NCI-H82 treated with DMSO at 0.1 percent for 48 hours (cell line): ENCODE measurements around the gene MAPK1.
"Not testable (repeated sequence)": the region's sequence is repeated elsewhere in the genome, so short reads cannot be mapped to it uniquely, and the experiment has no call there.

Experiments
- DNase-seq: peaks from one replicate; lab custom pipeline; 2025; ENCODE audit not compliant: unreplicated experiment; lab: John Stamatoyannopoulos, UW

MAPK1 gene

GRCh38 chr22:21793716-21794115 is 73.7 kb downstream of the MAPK1 start:
- DNase-seq = not testable (repeated sequence)

DNA sequence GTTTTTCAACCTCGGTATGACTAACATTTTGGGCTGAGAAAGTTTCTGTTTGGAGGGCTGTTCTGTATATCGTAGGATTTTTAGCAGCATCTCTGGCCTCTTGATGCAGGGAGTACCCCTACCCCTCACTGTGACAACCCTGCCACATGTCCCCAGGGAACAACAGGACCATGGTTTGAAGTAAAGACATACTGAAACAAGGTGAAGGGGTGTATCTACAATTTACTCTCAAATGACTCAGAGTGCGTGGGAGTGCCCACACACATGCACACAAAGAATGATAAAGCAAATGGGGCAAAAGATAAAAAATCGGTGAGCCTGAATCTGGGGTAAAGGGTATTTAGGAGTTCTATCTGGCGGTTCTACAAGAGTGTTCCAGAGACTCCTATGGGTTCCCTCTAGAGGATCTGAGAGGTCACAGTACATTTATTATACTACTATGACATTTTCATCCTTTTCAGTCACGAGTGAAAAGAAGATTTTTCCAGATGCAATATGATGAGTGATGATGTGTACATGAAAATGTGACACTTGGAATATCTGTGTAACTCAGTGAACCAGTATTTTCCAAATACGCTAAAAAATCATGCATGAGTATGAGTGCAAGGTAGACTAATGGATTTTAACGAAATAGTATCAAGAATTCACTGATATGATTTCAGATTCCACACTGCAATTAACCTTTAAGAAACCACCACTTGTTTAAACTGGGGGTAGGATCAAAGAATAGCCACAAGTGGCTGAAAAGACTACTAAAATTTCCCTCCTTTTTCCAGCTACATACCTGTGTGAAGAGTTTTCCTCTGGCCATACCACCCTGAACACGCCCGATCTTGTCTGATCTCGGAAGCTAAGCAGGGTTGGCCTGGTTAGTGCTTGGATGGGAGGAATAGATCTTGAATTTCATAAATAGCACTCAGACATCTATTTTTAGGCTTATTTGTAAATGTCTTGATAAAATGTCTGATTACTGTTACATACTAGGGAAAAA is 75.5 kb downstream of the MAPK1 start:
- DNase-seq = no peak

DNA sequence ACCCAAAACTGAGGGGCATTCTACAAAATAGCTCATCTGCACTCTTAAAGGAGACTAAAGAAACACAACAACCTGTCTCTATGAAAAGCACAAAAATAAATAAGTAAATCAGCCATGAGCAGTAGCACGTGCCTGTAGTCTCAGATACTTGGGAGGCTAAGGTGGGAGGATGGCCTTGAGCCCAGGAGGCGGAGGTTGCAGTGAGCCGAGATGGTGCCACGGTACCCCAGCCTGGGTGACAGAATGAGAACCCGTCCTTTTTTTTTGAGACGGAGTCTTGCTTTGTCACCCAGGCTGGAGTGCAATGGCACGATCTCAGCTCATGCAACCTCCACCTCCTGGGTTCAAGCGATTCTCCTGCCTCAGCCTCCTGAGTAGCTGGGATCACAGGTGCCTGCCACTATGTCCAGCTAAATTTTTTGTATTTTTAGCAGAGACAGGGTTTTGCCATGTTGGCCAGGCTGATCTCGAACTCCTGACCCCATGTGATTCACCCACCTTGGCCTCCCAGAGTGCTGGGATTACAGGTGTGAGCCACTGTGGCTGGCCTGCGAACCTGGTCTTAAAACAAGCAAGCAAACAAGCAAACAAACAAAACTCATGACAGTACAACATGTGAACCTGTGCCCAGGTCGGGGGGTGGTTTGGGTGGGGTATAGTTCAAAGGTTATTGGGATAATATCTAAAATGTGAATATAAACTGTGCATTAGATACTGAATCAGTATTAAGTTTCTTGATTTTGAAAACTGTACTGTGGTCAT is 76.4 kb downstream of the MAPK1 start:
- DNase-seq = not testable (repeated sequence)

GRCh38 chr22:21790359-21790758 is 77.1 kb downstream of the MAPK1 start:
- no peak for DNase-seq

DNA sequence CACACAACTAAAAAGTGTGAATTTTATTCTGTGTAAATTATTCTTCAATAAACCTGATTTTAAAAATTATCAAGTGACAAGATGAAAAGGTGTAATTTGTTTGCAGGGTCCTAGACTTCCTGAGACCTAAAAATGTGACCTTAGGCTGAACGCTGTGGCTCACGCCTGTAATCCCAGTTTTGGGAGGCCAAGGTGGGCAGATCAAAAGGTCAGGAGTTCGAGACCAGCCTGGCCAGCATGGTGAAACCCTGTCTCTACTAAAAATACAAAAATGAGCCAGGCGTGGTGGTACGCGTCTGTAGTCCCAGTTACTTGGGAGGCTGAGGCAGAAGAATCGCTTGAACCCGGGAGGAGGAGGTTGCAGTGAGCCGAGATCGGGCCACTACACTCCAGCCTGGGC is 79.9 kb downstream of the MAPK1 start:
- DNase-seq = not testable (repeated sequence)

DNA sequence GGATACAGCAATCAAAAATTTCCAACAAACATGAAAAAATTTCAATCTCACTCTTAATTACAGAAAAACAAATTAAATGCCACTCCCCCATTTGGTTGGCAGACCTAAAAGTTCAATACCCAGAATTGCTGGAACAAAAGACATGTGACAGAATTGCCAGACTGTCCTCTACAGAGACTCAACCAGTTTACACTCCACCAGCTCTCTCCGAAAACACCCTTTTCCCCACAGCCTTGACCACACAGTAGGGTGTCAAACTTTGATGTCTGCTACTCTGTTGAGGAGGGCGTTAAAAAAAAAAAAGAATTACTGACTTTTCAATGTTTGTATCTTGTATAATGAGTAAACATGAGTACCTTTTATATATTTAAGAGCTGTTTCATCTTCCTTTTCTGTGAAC is 87.2 kb downstream of the MAPK1 start:
- no peak for DNase-seq

DNA sequence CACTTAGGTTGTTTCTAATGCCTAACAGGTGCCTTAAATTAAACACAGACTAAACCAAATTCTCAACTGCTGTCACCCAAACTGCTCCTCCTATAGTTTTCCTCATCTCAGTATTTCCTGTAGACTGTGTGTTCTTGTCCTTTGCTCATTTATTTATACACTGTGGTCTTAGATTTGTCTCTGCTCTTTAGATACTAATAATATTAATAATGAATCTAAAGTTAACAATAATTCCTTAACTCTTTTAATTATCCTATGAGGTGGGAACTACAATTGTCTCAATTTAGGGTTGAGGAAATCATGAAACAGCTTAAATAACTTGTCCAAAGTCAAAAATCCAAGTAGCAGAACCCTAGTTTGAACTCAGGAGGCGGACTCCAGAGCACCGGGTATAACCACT is 88.0 kb downstream of the MAPK1 start:
- no peak for DNase-seq

- DNase-seq = no peak
Measured at GRCh38 chr22:21778705-21779363, 88.6 kb downstream of the MAPK1 start.

- DNase-seq = no peak
Measured at GRCh38 chr22:21771631-21771976, 95.8 kb downstream of the MAPK1 start.

- DNase-seq = no peak
Measured at GRCh38 chr22:21768435-21768834, 99.0 kb downstream of the MAPK1 start.

DNA sequence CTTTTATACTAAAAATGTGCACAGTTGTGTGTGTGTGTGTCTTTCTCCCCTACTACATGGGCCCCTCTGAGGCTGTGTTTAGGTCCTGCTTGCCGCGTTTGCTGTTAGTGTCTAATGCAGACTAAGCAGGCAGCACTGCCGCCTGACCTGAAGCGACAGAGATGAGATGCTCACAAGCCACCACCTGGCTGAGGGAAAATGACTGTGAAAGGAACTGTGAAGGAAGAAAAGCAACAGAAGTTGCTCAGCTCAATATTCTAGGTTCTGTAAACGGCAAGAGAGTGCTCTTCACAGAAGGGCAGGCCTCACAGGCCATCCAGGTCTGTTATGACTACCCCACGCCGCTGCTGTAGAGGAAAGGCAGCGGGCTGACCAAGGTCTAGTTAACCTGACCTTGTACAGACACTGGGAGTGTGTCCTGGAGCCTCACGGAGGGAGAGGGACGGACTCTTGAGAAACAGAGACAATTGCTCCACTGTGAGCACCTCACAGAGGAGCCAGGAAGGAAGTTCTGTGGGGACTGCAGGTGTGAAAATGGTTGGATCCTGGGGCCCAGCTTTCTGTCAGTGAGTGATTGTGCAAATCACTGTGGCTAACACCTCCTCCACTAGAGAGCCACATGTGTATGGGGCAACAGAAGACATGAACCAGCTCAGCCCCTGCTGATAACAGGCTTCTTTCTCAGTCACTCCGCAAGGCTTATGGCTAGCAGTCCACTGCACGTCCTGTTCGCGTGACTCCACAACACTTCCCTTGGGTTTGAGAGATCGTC is 100.6 kb downstream of the MAPK1 start:
- DNase-seq = no peak

DNA sequence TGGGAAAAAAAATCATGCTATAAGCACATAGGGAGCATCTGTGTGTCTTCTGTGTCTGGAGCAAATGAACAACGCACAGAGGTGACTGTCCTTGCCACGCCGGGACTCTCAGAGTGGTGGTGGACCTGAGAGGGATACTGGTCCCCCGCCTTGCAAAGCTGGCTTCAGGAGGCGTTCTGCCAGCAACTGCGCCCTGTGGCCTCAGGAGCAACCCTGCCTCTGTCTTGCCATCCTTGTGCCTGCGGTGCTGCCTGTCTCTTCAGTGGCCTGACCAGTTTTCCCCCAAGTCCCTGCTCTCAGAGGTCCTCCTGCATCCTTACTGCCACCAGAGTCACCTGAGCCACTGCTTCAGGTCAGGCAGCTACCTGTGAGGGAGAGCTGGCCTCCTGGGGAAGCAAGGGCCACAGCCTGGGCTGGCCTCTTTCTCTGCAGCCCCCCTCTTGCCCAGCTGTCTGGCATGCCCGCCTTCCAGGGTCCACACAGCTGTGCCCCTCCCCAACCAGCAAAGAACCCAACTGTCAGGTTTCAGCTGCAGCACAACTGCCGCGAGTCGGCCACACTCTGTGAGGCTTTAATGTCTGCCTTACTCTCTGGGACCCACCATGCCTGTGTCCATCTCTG is 101.4 kb downstream of the MAPK1 start:
- no peak for DNase-seq

- DNase-seq = no peak
Measured at GRCh38 chr22:21764038-21764804, 103.2 kb downstream of the MAPK1 start.

GRCh38 chr22:21762712-21763581 is 104.5 kb downstream of the MAPK1 start:
- DNase-seq = no peak

- no peak for DNase-seq
Measured at GRCh38 chr22:21761994-21762680, 105.3 kb downstream of the MAPK1 start.

- no peak for DNase-seq
Measured at GRCh38 chr22:21761086-21761485, 106.4 kb downstream of the MAPK1 start.

- no peak for DNase-seq
Measured at GRCh38 chr22:21760640-21761039, 106.8 kb downstream of the MAPK1 start.
